ENCODE measurements around the gene GNAI2.

- TF ChIP-seq CTCF (IDR thresholded peaks at IDR 0.05; ENCODE audit: extremely low read depth in 1 of 2, insufficient read depth in 1 of 2, low read depth in 1 of 2, low read length in 2 of 2) (no peak), EZH2 (IDR thresholded peaks at IDR 0.05; ENCODE audit: borderline replicate concordance, low read depth, low read length, severe bottlenecking) (no peak), POLR2A (IDR thresholded peaks at IDR 0.05; ENCODE audit: low read depth, low read length) (no peak), POLR2AphosphoS5 (IDR thresholded peaks at IDR 0.05; ENCODE audit: insufficient read depth, low read depth, low read length) (no peak), MAX (IDR thresholded peaks at IDR 0.05; ENCODE audit: insufficient read depth, insufficient read length) (no peak), FOS (IDR thresholded peaks at IDR 0.05; ENCODE audit: borderline replicate concordance, insufficient read depth, low read length) (no peak), MYC (IDR thresholded peaks at IDR 0.05; ENCODE audit: low read depth, low read length) (no peak), JUN (IDR thresholded peaks at IDR 0.05; ENCODE audit: borderline replicate concordance, insufficient read depth, insufficient read length, low read depth) (no peak), GATA2 (IDR thresholded peaks at IDR 0.05; ENCODE audit: insufficient read depth, insufficient read length, low read depth, low read length) (no peak)
Measured at GRCh38 chr3:50271314-50271936, 35.4 kb downstream of the GNAI2 start.

All from endothelial cell of umbilical vein (primary cell).